CD4-positive, alpha-beta T cell treated with Interferon alpha-2 for 1 hour (primary cell): ENCODE measurements around the gene BAIAP3.
A peak's percentile ranks its signal among the peaks of the same experiment; 100 is the strongest.

ENCODE experiments used
- DNase-seq, 2 donors: peaks; one replicate each; pipeline ENCODE4 v3.0.0-alpha.2; 2020 to 2022

Gene BAIAP3

GRCh38 chr16:1347962-1348361, 14.5 kb downstream of the BAIAP3 start:
- no peak for DNase-seq

GRCh38 chr16:1348441-1348840, 15.0 kb downstream of the BAIAP3 start:
- no peak for DNase-seq

DNA sequence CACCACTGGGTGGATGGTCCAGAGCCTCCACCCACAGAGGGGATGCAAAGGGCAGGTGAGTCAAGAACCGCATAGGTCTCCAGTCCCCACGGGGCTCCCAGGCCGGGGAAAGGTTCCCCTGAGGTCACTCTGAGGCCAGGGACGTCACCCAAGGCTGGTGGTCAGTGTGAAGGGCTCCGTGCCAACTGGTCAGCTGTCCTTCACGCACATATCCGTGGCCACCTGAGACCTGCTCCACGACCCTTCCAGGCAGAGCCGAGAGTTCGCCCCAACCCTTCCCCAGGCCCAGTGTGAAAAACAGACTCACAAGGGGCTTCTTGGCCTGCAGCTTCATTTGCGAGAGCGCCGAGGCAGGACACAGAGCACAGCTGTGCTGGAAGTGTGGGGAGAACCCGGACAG, 15.5 kb downstream of the BAIAP3 start:
- no peak for DNase-seq

DNA sequence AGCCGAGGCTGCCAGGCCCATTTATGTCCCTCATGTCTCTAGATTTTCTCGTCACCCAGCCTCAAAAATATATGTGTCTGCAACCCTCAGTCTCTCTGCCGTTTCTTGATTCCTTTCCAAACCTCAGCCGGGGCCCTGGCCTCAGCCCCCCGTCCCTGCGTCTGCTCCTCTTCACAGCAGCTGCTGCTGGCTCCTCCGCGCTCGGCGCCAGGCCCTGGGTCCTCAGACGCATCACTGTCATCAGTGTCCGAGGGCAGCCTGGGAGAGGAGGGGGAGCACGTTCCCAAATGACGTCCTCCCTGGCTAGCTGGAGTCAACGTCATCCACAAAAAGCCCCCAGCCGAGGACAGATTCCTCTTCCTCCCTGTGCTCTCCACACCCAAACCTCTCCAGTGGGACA, 15.9 kb downstream of the BAIAP3 start:
- DNase-seq, result no peak

DNA sequence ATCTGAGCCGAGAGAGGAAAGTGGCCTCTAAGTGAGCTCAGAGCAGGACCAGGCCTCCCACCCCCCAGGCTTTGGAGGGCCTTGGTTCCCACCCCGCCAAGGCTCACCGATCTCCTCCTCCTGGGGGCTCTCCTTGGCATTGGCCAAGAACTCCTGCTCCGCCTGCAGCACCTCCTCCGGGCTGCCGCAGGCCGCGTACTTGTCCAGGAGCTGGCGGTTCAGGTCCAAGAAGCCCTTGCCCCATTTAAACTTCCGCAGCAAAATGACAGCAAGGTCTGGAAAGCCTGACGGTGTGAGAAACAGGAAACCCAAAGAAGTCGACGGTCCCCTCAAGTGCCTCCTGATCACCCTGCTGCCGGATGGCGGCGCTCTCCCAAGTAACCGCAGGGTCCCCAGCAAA, 16.5 kb downstream of the BAIAP3 start:
- DNase-seq, result no peak

- DNase-seq, result no peak
Measured at GRCh38 chr16:1350691-1351090, 17.2 kb downstream of the BAIAP3 start.

DNA sequence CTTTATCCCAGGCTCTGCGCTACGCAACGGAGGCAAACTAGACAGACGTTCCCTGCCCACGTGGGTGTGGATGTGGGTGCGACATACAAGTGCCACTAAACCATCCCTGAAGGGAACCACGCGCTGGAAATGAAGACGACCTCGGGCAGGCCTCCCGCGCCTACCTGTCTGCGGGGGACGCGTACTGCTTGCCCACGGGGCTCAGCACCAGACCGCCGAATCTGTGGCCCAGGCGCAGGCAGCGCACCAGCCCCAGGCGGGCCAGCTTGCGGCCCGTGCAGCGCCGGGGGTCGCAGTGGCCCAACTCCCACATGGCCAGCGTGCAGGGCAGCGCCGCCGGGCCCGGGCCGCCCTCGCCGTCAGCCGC, 17.8 kb downstream of the BAIAP3 start:
- no peak for DNase-seq

DNA sequence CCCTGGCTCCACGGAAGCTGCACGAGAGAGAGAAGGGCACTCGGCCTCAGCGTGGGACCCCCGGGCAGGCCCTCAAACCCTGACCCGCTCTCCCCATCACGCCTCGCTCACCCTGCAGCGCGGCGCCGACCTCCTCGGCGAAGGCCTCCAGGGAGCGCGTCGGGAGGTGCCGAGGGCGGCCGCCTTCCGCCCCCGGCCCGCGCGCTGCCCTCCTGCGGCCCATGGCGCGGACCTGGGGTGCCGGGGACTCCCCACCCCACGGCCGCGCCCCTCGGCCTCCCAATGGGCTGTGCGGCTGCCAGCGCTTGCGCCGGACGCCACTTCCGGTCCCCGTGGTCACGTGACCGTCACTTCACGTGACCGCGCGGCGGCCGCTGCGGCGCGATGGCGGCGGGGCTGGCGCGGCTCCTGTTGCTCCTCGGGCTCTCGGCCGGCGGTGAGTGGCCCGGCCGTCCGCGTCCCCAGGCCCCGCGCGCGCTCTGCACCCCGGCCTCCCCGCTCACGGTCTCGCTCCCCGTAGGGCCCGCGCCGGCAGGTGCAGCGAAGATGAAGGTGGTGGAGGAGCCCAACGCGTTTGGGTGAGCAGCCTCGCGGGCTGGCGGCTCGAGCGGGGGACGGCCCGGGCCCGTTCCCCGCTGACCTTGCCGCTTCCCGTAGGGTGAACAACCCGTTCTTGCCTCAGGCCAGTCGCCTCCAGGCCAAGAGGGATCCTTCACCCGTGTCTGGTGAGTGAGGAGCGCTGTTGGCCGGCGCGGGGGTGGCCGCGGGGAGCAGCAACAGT, 18.3 kb downstream of the BAIAP3 start, which contains the start of the genes GNPTG and TSR3:
Gene GNPTG, plus strand, starts transcription at position 350 of the 781 bp plus-strand sequence. Its CDS starts 35 bp downstream, at position 385.
Gene TSR3, minus strand, starts transcription at position 297 of the 781 bp plus-strand sequence. Its CDS starts 74 bp downstream, at position 223.
- DNase-seq, result peak; percentile 85 to 91

GRCh38 chr16:1354815-1355540, 21.5 kb downstream of the BAIAP3 start:
- no peak for DNase-seq

GRCh38 chr16:1355591-1355990, 22.1 kb downstream of the BAIAP3 start:
- DNase-seq, result no peak

DNA sequence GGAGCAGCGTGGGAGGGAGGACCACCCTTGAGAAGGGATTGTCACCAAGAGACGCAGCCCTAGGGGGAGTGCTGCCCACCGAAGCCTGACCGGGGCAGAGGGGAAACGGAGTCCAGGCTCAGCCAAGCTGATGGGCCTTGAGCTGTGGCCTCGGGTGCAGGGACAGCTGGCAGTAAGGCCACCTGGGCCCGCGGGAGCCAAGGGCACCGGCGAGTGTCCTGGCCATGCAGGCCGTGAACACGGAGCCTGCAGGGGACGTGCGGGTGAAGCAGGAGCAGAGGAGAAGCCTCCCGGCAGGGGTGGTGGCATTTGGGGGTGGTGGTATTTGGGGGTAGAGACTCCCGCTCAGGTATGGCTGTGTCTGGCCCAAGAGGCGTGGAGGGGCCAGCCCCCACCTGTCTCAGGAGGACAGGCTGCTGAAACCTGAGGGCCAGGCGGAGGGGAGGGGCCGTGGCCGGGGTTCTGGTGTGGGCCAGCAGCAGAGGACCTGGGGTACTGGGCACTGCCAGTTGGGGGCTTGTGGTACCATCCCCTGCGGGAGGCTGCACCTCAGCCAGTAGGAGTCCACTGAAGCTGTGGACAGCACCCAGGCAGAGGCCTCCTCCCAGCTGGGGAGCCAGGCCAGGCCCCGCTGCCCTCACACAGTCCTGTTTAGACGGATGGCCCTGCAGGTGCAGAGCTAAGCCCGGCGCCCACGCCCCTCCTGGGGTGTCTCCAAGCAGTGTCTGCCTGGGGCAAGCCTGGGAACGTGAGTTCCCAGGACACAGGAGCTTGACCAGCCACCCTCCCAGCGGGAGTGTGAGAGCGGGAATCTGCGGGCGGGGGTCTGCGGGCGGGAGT, 22.8 kb downstream of the BAIAP3 start:
- DNase-seq, result no peak

DNA sequence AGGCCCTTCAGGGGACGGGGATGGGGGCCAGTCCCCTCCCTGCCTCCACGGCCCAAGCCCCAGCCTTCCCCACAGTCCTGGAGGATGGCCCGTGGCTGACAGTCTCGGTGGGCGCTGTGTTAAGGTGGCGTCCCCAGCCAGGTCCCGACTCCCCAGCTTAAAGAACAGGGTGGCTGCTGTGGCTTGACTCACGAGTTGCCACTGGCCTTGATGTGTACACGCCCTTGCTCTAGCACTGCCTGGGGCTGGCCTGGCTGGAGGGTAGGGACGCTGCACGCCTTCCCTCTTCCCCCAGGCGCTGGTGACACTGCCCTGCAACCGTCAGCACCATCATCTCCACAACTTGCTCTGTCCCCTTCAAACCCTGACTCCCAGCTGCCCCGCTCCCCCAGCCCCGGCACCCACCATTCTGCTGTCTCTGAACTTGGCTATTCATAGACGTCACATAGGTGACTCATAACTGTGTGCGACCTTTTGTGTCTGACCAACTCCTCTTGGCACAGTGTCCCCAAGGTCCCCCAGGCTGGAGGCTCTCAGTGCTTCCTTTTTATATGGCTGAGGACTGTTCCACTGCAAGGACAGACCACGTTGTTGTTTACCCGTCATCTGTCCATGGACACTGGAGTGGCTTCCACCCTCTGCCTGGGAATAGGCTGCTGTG, 24.6 kb downstream of the BAIAP3 start:
- no peak for DNase-seq

GRCh38 chr16:1361685-1362360, 28.4 kb downstream of the BAIAP3 start:
- no peak for DNase-seq

GRCh38 chr16:1362807-1363206, 29.4 kb downstream of the BAIAP3 start:
- no peak for DNase-seq

DNA sequence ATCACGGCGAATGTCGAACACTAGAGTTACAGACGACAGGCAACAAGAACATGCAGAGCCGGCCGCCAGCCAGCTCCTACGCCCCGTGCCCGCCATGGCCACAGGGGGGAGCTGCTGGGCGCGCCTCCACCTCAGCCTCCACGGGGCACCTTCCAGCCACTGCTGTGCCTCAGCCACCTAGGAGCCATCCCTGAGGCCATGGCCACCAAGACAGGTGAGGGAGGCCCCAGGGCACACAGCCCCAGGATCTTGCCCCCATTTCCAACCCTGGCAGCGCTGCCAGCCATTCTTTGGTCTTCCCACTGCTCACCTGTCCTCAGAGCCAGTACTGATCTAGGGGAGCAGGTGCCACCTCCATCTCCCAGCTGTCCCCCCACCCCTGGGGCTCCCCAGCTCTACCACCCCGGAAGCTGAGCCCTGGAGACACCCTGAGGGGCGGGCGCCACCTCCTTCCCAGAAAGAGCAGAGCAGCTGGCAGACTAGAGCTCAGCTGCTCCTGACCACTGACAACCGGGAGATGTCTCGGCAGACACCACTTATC, 30.1 kb downstream of the BAIAP3 start:
- peak; percentile 57 to 72 for DNase-seq

DNA sequence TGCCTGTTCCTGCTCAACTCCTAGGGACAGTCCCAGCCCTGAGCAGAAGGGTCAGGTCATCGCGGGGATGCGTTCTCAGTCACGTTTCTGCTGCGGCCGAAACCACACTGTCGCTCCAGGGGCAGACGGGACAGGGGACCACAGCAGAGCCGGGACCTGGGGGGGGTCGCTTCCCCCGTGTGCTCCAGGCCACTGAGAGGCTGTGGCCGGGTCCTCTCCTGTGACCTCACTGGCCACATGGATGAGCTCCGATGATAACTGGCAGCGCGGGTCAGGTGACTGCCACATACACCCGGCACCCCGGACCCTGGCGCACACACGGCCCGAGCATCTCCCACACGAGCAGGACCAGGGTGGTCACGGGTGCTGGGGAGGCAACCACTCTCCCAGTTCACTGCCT, 31.1 kb downstream of the BAIAP3 start:
- DNase-seq, result no peak

- no peak for DNase-seq
Measured at GRCh38 chr16:1366060-1366711, 32.7 kb downstream of the BAIAP3 start.

DNA sequence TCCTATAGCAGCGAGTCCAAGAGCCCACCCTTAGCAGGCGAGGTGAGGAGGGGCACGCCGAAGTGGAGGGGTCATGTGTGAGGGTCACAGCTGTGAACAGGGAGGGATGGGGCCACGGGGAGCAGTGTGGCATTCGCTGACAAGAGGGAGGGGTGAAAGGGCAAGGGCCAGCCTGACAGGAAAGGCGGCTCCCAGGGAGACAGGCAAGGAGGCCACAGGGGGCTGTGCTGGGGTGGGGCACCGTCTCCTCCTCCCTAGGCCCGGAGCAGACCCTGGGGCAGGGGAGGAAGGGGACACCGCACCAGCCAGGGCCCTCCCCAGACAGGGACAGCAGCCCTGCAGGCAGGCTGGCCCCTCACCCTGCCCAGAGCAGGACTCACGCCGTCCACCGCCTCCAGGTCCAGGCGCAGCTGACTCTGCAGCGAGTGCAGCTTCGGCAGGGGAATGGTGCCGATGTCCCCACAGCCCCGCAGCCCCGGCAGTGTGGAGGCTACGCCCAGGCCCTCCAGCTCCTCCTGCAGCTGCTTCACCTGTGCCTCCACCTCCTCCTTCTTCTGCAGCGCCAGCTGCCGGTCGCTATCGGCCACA, 33.4 kb downstream of the BAIAP3 start:
- no peak for DNase-seq

- DNase-seq, result no peak
Measured at GRCh38 chr16:1367486-1368174, 34.2 kb downstream of the BAIAP3 start.
